ENCODE measurements around the gene PDE3A.
"Not testable (repeated sequence)": the region's sequence is repeated elsewhere in the genome, so short reads cannot be mapped to it uniquely, and the experiment has no call there.

The PDE3A gene

GRCh38 chr12:20615020-20615419, 246.7 kb downstream of the PDE3A start:
- DNase-seq (ENCODE audit: low read depth), result not testable (repeated sequence)

DNA sequence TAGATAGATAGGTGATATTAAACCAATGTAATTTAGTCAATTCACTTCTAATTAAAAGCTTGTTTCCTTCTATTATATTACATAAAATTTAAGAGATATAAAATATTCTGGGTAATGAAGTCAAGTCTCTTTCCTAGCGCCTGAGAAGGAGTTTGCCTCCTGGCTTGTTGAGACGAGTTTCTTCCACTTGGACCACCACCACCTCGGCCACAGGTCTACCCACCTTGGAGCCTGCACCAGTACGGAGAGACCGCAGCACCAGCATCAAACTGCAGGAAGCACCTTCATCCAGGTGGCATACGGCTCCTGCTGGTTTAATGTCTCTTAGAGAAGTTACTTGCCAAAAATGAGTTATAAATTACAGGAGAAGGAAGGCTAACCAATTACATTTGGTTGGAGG, 247.8 kb downstream of the PDE3A start:
- DNase-seq (ENCODE audit: low read depth), result no peak

DNA sequence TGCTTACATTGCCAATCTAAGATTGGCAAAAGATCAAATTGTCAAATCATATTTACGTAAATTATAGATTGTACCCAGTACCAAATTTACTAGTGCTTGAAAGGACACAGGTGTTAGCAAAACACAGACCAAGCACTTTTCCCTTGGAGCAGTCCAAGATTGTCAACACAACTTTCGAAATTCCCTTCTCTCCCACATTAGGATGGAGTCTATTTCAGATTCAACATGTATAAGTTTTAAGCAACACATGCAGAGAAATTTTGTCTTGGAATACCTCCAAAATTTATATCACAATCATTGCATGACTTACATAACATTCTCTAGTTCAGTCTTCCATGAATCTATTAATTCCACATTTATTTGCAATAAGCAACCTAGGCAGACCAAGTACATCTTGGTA, 251.9 kb downstream of the PDE3A start:
- DNase-seq (ENCODE audit: low read depth), result no peak

DNA sequence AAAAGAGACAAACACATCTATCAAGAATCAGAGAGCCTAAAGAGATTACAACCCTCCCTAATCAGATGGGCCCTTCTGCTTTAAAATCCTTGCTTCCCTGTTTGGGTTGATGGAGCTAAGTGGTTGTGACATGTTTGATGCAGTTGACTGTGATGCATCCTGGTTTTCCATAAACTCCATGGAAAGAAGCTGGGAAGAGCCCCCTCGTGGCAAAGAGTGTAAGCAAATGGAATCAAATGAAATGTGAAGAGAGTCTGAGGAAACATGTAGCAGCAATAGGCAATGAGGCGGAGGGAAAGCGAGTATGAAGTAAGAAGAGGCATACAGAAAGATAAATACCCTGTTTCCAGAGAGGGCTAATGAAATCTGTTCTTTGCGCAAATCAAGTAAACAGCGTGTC, 256.4 kb downstream of the PDE3A start:
- peak; percentile 30 for DNase-seq (ENCODE audit: low read depth)

DNA sequence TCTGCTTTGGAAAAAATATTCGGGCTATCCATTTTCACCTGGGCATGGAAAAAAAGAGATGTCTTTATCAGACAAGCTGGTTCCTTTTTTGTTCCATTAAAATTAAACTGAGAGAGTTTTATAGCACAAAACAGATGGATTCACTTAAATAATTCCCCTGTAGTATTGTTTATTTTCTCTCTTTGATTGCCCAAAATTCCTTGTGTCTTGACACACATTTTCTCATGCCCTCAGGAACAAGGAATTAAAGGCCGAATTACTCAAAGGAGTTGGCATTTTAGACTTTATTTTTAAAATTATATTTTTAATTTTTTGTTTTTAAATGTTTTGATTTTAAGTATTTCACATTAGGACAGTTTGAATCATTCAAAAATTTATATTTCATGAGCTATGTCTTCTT, 257.2 kb downstream of the PDE3A start:
- no peak for DNase-seq (ENCODE audit: low read depth)

DNA sequence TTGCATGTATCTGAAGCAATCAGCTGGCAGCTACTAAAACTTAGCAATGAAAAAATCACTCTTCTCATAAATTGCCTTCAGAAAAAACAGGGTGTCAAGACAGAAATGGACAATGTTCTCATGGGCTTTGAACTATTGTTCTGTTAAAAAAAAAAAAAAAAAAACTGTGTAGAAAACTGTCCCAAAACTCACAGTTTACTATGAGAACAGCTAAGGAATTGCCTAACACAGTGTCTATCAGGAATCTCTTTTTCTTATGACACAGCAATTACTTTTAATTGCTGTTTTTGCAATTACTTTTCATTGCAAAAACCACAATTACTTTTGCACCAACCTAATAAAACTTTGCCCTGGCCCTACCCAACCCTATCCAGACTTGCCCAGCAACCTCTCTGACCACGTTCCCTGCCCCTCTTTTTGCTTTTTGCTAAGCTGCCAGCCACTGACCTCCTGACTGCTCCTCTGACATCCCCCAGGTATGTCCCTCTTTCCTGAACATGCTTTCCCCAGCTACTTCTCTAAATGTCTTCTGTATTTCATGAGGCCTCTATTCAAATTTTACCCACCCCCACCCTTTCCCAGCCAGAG, 258.8 kb downstream of the PDE3A start:
- DNase-seq (ENCODE audit: low read depth), result no peak

- DNase-seq (ENCODE audit: low read depth), result no peak
Observed at GRCh38 chr12:20628226-20628787, 260.0 kb downstream of the PDE3A start.

- no peak for DNase-seq (ENCODE audit: low read depth)
Observed at GRCh38 chr12:20628999-20629398, 260.7 kb downstream of the PDE3A start.

- DNase-seq (ENCODE audit: low read depth), result no peak
Observed at GRCh38 chr12:20629414-20630156, 261.2 kb downstream of the PDE3A start.

DNA sequence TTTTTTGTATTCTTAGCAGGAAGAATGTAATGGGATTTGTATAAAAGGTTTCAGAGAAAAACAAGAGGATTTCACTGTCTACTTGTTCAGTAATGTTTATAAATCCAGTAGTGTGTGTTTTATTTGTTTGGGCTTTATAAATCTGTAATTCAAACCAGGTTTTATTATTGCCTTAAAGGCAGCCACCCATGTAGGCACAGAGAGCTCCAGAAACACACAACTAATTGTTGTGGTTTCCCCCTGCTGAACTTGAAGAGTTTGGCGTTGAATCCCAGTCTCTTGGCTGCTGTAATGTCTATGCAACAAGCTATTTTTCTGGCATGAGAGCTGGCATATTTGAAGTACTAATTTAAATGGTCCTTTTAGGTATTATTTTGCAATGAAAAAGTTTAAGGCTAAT, 263.4 kb downstream of the PDE3A start:
- no peak for DNase-seq (ENCODE audit: low read depth)

- no peak for DNase-seq (ENCODE audit: low read depth)
Observed at GRCh38 chr12:20641106-20641505, 272.8 kb downstream of the PDE3A start.

GRCh38 chr12:20643822-20644221, 275.5 kb downstream of the PDE3A start:
- DNase-seq (ENCODE audit: low read depth), result no peak

GRCh38 chr12:20646239-20646827, 278.0 kb downstream of the PDE3A start:
- DNase-seq (ENCODE audit: low read depth), result peak; percentile 50

- DNase-seq (ENCODE audit: low read depth), result peak; percentile 1
Observed at GRCh38 chr12:20653871-20654270, 285.5 kb downstream of the PDE3A start.

DNA sequence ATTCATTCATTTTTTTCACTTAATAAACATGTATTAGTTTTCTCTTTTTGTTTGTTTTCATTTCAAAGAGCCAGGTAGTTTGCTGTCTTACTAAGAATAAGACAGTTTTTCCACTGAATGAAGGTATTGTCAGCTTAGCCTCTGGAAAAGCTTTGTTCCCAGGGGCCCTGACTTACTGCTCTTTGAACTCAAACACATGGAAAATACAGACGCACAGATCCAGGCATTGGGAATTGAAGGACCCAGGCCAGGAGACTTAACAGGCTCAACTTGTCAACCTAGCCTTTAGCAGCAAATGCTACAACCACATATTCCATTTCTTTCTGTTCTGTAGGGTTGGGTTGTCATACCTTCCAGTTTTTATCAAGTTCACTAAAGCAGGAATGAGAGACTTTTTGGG, 288.3 kb downstream of the PDE3A start:
- no peak for DNase-seq (ENCODE audit: low read depth)

GRCh38 chr12:20657496-20657895, 289.2 kb downstream of the PDE3A start:
- no peak for DNase-seq (ENCODE audit: low read depth)

DNA sequence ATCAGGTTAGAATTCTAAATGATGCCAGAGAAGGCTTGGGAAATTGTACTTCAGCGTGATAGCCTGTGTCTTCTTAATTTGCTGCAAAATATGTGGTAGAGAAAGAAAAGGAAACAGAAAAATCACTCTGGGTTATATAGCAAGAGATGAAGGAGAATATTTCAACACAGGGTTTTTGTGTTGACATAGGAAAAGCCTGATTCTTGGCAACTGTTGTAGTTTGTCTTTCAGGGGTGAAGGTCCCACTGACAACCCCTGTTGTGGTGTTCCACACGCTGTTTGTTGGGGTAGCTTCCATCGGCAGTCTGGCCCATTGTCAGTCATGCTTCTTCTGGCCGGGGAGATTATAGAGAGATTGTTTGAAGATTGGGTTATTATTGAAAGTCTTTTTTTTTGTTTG, 313.0 kb downstream of the PDE3A start:
- DNase-seq (ENCODE audit: low read depth), result no peak

DNA sequence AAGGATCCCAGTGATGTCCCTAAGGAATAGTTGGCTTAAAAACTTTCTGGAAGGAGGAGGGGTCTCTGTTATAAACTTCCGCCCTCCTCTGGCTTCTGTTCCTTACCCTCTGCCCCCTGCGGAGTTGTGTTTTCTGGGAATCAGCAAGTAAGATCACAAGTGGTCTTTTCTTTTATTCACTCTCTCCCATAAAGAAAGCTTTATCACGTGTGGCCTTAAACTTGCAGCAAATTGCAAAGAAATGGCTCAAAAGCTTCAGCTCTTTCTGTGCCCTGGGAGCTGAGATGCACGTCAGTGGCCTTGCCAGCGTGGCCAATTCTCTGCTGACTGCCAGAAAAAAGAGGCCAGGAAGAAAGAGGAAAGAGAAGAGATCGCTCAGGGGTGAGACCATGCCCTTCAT, 326.9 kb downstream of the PDE3A start, which contains the start of gene SLCO1C1:
Gene SLCO1C1 (plus strand): TSS at position 101 of the 400 bp plus-strand sequence. CDS start 4,245 bp downstream, outside the sequence.
- no peak for DNase-seq (ENCODE audit: low read depth)

- DNase-seq (ENCODE audit: low read depth), result no peak
Observed at GRCh38 chr12:20696181-20696905, 328.0 kb downstream of the PDE3A start.

GRCh38 chr12:20701106-20701505, 332.8 kb downstream of the PDE3A start:
- no peak for DNase-seq (ENCODE audit: low read depth)

DNA sequence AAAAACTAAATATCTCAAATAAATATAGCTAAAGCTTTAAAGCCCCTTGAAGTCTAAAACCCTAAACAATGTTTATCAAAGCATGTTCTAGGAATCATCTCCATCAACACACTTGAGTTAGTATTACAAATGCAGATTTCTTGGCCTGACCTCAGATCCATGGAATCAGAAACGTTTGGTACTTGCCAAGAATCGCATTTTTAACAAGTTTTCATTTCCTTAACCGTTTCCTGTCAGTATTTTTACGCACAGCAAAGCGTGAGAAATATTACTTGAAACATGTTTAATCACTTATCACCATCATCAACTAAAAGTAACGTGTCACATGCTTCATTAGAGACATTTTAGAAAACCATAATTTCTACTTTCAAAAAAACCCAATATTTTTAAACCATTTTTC, 336.5 kb downstream of the PDE3A start:
- no peak for DNase-seq (ENCODE audit: low read depth)

GRCh38 chr12:20711846-20712245, 343.5 kb downstream of the PDE3A start:
- no peak for DNase-seq (ENCODE audit: low read depth)
